Parathyroid adenoma (tissue), 2 donors: Measurements from ENCODE around the gene TADA2B.

Experiments used
- H2AFZ ChIP-seq: fragments of 300-600 bp; sonication (generic); one replicate; pipeline ENCODE4 v1.7.0; 2017; ENCODE audit warnings: antibody characterized with exemption, mild to moderate bottlenecking
- H3K27ac ChIP-seq: fragments of 300-600 bp; sonication (generic); one replicate; pipeline ENCODE4 v1.7.0; 2017
- H3K27me3 ChIP-seq: fragments of 300-600 bp; sonication (generic); one replicate; pipeline ENCODE4 v1.7.0; 2017; ENCODE audit warnings: low read length; ENCODE audit not compliant: control insufficient read depth, insufficient read depth
- H3K36me3 ChIP-seq: fragments of 300-600 bp; sonication (generic); one replicate; pipeline ENCODE4 v1.7.0; 2017; ENCODE audit warnings: low read length; ENCODE audit not compliant: control insufficient read depth, insufficient read depth
- H3K4me1 ChIP-seq: fragments of 300-600 bp; sonication (generic); one replicate; pipeline ENCODE4 v1.7.0; 2017; ENCODE audit warnings: control low read depth
- H3K4me2 ChIP-seq: fragments of 300-600 bp; sonication (generic); one replicate; pipeline ENCODE4 v1.7.0; 2017; ENCODE audit warnings: low read length
- H3K4me3 ChIP-seq: fragments of 300-600 bp; sonication (generic); one replicate; pipeline ENCODE4 v1.7.0; 2017; ENCODE audit warnings: low read depth, low read length
- H3K79me2 ChIP-seq: fragments of 300-600 bp; sonication (generic); one replicate; pipeline ENCODE4 v1.7.0; 2017; ENCODE audit warnings: control low read depth
- H3K9ac ChIP-seq: fragments of 300-600 bp; sonication (generic); one replicate; pipeline ENCODE4 v1.7.0; 2017; ENCODE audit warnings: mild to moderate bottlenecking
- H3K9me3 ChIP-seq: fragments of 300-600 bp; sonication (generic); one replicate; pipeline ENCODE4 v1.7.0; 2017; ENCODE audit warnings: low read length; ENCODE audit not compliant: control insufficient read depth
- CTCF ChIP-seq: fragments of 300-600 bp; sonication (generic); IDR thresholded peaks from one replicate; pipeline ENCODE4 v1.7.0; 2017; ENCODE audit warnings: antibody characterized with exemption, mild to moderate bottlenecking
- donor health status: primary hyperparathyroidism.

TADA2B gene

GRCh38 chr4:7086384-7086783 lies 43.2 kb downstream of the TADA2B start:
- H3K4me2 ChIP-seq: no peak overlapping the region
- H2AFZ ChIP-seq: no peak overlapping the region
- H3K36me3 ChIP-seq: no peaks in the 10 kb centered on the region
- H3K27ac ChIP-seq: no peak overlapping the region
- H3K27me3 ChIP-seq: no peaks in the 10 kb centered on the region
- no peaks in the 10 kb centered on the region for H3K4me1 ChIP-seq
- H3K79me2 ChIP-seq: no peaks in the 10 kb centered on the region
- no peaks in the 10 kb centered on the region for H3K9me3 ChIP-seq
- H3K9ac ChIP-seq: no peak overlapping the region
- TF ChIP-seq CTCF: no peak
- H3K4me3 ChIP-seq: no peak overlapping the region

GRCh38 chr4:7087036-7087435 lies 43.9 kb downstream of the TADA2B start:
- Histone ChIP-seq H3K9me3 (no peaks in the 10 kb centered on the region), H3K27me3 (no peaks in the 10 kb centered on the region), H3K4me2 (no peak overlapping the region), H3K9ac (no peak overlapping the region), H2AFZ (no peak overlapping the region), H3K36me3 (no peaks in the 10 kb centered on the region), H3K4me3 (no peak overlapping the region), H3K27ac (no peak overlapping the region), H3K4me1 (no peaks in the 10 kb centered on the region), H3K79me2 (no peaks in the 10 kb centered on the region)
- TF ChIP-seq CTCF: no peak

GRCh38 chr4:7089213-7089986 lies 46.2 kb downstream of the TADA2B start:
- H3K27ac ChIP-seq: no peak overlapping the region
- no peak for TF ChIP-seq CTCF

GRCh38 chr4:7092026-7092425 lies 48.9 kb downstream of the TADA2B start:
- H3K36me3 ChIP-seq: no peaks in the 10 kb centered on the region

More at GRCh38 chr4:7089213-7089986, 46.2 kb downstream of the TADA2B start:
- Histone ChIP-seq H3K4me2 (no peak overlapping the region), H3K79me2 (no peaks in the 10 kb centered on the region), H2AFZ (no peak overlapping the region), H3K9ac (no peak overlapping the region), H3K9me3 (no peaks in the 10 kb centered on the region), H3K27me3 (no peaks in the 10 kb centered on the region), H3K4me3 (no peak overlapping the region), H3K36me3 (no peaks in the 10 kb centered on the region), H3K4me1 (no peaks in the 10 kb centered on the region)

More at GRCh38 chr4:7092026-7092425, 48.9 kb downstream of the TADA2B start:
- Histone ChIP-seq H3K4me2 (no peak overlapping the region), H3K9me3 (no peaks in the 10 kb centered on the region), H3K27me3 (no peaks in the 10 kb centered on the region), H3K4me3 (no peak overlapping the region), H3K9ac (no peak overlapping the region), H2AFZ (no peak overlapping the region), H3K4me1 (no peaks in the 10 kb centered on the region), H3K27ac (no peak overlapping the region), H3K79me2 (no peaks in the 10 kb centered on the region)
- TF ChIP-seq CTCF: no peak
